T-helper 9 cell (primary cell): ENCODE measurements around the gene HSPB8.

Experiments
- DNase-seq: peaks from one replicate; pipeline ENCODE4 v3.0.0-alpha.2; 2020

The HSPB8 gene

DNA sequence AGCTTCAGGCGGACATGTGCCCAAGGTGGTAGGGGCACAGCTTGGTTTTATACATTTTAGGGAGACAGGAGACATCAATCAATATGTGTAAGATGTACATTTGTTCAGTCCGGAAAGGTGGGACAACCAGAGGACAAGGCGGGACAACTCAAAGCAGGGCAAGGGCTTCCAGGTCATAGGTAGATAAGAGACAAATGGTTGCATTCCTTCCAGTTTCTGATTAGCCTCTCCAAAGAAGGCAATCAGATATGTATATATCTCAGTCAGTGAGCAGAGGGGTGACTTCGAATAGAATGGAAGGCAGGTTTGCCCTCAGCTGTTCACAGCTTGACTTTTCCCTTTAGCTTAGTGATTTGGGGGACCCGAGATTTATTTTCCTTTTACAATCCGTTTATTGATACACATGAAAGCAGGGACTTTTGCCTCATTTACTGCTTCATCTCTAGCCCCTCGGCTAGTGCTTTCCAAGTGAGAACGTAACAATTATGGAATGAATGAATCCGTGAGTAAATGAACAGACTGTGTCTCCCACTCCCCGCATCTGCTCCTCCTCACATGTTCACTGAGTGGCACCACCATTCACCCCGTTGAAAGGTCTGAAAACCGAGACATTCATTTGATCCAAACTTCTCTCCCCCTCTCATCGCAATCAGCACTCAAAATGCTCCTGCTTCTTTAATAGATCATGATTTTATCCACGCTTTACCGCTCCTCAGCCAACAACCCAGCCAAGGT lies 6.9 kb upstream of the HSPB8 start:
- DNase-seq = no peak

DNA sequence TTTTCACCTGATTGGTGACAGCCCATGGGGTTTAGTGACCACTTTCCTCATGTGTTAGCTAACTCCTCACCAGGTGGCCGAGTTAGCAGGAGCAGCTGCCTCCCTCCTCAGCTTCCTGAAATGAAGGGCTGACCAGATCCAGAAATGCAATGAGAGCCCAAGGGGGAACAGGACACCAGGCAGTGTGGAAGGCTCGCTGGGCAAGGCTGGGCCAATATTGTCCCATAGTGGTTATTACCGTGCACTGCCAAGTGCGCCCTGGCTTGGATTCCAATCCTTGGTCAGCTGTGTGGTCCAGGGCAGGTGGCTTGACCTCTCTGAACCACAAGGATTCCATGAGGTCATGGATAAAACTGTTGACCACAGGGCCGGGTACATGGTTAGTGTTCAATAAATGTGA lies 3.6 kb upstream of the HSPB8 start:
- DNase-seq = no peak

DNA sequence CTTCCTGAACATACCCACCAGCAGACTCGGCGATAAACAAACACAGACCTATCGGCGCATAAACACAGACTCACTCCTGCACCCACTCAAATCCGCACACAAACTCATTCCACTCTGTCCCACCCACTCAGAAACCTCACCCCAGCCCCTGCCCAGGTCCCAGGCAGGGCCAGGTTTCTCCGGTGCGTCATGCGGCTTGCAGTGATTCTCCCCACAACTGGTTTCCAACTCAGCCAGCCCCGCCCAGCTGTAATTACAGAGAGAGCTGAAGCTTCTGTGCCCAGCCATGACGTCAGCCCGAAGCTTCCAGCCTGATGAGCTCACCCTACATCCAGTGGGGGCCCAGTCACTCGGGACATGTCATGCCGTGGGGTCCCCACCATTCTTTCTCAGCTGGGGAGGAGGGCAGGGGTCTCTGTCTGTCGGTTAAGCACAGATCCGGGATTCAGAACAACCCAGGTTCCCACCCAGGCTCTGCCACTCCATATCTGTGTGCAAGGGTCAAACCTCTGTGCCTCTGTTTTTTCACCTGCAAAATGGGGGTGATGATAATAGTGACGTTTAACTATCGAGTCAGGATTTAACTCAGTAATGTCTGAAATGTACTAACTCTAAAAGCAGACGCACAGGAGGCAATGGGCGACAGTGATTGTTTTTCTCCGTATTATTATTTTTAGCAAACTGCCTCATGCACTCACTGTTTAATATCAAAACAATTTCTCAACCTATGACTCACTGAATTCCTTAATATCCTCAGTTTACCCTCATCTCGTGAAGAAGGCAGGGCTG lies 2.3 kb upstream of the HSPB8 start:
- no peak for DNase-seq

DNA sequence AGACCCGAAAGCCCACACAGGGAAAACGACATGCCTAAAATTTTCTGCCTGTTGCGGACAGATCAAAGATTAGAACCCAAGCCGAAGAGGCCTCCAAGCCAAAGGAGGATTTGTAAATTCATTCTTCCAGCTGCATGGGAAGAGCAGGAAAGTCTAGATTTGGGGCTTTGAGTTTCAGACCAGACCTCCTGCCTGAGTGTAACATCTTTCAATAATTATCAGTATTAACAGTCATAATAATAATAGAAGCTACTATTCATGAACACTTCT lies 1.7 kb upstream of the HSPB8 start:
- no peak for DNase-seq

DNA sequence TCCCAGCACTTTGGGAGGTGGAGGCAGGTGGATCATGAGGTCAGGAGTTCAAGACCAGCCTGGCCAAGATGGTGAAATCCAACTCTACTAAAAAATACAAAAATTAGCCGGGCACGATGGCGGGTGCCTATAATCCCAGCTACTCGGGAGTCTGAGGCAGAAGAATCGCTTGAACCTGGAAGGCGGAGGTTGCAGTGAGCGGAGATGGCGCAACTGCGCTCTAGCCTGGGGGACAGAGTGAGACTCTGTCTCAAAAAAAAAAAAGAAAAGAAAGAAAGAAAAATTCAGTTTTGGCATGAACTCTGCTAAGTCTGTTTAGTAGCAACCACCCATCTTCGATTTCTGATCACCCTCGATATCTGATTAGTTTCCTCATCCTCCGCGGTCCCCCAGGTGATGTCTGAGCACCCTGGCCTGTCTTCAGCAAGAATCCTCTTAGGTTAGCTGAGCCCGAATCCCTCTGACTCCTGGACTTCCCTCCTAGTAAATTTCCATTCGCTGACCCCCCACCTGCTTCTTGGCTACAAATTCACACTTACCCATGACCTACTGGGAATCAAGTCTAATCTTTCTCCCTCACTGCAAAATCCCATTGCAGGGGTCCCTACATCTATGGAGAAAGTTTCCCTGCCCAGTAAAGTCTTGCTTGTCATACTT lies 879 bp upstream of the HSPB8 start:
- DNase-seq = no peak

DNA sequence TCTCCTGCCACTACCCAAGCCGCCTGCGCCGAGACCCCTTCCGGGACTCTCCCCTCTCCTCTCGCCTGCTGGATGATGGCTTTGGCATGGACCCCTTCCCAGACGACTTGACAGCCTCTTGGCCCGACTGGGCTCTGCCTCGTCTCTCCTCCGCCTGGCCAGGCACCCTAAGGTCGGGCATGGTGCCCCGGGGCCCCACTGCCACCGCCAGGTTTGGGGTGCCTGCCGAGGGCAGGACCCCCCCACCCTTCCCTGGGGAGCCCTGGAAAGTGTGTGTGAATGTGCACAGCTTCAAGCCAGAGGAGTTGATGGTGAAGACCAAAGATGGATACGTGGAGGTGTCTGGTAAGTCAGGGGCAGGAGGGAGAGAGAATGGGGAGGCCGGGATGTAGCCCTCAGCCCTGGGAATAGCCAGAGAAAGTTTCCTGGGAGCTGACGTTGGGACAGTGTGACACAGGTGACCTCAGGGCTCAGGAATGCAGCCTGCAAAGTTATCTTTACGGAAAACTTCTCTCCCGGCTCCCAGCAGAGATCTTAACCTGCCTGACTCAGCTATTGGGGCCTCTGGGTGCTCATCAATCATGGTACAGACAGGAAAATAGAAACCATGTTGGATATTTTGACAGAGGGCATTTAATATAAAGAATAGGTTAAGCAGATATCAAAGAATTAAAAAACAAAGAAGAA lies 747 bp downstream of the HSPB8 start:
- DNase-seq = no peak

DNA sequence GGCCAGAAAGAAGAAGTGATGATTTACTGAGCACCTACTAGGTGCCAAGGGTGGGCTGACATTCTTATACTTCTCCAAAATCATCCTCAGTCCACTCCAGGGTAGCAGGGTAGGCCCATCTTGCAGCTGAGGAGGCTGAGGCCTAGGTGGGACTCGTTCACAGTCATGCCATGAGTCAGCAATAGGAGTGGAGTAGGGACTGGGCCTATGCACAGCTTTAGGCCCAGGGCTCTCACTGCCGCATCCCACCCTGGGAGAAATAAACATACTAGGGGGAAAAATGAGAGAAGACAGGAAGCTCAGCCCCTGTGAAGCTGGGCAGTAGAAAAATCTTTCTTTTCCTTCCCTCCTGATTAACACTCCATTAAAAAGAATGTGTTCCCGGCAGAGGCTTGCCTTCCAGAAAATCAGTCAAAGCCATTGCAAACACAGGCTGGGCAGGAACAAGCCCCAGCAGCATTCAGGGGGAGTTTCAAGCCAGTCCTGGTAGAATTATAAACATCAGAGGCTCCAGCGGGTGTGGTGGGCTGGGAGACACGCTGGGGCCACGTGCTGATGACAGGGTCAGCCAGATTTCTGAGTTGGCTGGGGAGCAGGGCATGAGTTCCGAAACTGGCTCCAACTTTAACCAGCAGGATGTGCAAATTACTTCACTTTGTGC lies 1.8 kb downstream of the HSPB8 start:
- DNase-seq = no peak

DNA sequence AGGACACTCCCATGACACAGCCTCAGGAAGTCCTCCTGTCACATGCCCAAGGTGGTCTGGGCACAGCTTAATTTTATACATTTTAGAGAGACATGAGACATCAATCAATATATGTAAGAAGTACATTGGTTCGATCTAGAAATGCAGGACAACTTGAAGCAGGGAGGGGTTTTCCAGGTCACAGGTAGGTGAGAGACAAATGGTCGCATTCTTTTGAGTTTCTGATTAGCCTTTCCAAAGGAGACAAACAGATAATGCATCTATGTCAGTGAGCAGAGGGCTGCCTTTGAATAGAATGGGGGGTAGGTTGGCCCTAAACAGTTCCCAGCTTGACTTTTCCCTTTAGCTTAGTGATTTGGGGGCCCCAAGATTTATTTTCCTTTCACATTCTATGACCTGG lies 2.5 kb downstream of the HSPB8 start:
- no peak for DNase-seq

DNA sequence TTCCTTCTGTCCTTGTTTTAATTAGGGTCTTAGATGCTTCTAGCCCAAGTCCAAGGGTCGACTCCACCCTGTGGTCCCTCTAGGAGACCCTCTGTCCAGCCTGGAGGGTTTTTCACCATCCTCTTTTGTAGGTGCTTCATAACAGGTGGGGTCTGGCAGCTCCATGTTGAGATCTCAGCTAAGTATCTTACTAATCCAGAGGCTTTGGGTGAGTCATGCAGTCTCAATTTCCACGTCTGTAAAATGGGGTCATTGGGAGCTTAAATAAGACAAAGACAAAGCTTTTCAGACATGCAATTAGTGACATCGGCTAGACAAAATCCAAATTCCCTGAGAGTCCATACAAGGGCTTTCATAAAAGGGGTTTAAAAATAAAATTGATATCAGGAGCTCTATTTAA lies 3.2 kb downstream of the HSPB8 start:
- no peak for DNase-seq

DNA sequence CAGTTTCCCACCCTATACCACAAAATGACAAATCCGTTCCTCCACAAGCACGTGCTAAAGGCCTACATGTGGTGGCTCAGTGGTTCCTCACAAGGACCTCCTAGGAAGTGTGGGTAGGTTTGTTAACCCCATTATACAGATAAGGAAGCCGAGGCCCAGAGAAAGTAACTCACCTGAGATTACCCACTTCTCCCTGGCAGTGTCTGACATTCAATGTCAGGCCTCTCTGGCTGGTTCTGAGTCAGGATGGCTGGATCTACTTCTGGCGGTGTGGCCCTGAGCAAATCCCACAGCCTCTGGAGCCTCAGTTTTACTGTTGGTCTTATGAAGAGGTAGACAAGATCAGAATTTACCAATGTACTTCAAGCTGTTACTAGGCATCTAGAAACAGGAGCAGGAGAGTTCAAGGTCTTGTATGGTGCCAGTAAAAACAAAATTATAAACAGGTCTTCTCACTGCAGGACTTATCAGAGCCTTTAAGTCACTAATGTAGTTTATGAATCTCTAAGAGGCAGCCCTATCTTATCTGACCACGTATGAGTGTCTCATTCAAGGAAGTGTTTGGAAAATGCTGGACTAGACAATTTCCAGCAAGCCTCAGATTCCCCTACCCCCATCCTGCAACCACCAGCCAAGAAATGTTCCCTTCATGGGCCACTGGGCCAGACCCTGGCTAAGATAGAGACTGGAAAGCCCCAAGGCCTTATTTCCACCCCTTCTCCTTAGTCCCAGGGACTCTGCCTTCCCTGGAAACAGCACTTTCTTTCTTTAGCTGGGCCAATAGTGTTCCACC lies 4.2 kb downstream of the HSPB8 start:
- no peak for DNase-seq

DNA sequence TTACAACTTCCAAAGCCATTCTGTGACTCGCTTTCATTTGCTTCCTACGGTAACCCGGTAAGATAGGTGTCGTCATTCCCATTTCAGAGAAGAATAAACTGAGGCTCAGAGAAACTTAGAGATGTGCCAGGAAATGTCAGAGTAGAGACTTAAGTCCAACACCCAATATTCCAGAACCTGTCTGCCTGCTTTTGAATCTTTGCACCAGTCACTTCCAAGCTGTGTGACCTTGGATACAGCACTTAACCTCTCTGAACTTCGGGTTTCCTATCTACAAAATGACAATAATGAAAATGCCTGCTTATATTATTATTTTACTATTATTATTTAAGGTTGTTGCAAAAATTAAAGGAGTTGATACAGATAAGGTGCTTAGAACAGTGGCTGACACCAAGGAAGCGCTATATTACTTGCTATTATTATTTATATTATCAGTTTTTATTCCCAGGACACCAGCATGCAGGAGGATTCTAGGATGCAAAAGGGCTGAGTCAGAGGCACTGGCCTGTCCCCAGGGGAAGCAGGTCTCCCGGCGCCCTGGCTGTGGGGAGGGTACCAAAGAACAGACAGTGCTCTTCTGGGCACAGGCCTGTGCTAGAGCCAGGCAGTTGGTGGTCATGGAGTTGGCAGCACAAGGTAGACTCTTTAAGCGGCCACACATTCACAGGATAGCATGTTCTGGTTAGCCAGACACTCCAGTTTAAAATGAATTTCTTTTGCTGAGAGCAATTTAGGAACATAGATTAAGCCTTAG lies 5.4 kb downstream of the HSPB8 start:
- no peak for DNase-seq

DNA sequence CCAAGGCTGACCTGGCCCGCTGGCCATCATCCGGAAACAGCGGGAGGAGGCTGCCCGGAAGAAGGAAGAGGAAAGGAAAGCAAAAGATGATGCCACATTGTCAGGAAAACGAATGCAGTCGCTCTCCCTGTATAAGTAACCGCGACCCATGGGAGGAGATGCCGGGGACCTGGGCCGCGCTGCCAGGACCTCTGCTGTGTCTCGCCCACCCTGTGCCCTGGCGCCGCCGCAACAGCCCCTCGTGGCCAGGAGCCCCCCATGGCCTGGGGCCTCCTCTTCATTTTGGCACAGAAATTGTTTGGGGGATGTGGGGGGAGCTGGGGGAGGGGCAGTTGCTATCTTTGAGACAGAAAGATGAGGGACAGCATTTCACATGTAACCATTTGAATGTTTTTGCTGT lies 16.5 kb downstream of the HSPB8 start:
- no peak for DNase-seq

DNA sequence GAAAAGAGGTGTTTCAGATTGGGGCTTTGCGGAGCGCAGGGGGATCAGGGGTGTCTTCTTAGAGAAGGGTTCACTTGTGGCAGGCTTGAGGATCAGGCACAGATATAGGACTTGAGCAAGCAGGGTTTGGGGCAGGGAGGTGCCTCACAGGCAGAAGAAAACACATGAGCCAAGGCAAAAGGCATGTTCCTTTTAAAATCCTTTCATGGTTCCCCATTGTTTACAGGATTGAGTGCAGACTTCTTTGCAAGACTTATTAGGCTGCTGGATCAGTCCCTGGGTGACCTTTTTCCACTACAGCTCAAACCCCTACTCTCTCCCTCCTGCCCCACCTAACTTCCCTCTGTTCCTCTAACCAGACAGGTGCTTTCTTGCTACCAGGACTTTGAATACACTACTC lies 19.7 kb downstream of the HSPB8 start:
- DNase-seq = no peak

DNA sequence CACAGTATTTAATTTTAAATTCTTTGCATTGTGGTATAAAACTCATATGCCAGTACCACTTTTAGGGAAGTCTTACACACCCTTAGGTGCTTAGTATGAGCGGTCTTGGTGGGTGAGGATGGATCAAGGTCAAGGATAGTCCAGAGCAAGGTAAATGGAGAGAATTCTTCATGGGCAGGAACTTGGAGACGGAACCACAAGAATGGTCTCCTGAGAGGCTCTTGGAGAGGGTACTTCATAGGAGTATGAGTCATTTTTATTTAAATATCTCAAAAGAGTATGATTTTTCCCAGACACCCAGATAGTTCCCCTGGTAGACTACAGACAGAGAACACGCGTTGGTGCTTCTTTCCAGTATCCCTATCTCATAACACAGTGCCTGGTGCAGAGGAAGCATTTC lies 21.9 kb downstream of the HSPB8 start:
- DNase-seq = no peak

DNA sequence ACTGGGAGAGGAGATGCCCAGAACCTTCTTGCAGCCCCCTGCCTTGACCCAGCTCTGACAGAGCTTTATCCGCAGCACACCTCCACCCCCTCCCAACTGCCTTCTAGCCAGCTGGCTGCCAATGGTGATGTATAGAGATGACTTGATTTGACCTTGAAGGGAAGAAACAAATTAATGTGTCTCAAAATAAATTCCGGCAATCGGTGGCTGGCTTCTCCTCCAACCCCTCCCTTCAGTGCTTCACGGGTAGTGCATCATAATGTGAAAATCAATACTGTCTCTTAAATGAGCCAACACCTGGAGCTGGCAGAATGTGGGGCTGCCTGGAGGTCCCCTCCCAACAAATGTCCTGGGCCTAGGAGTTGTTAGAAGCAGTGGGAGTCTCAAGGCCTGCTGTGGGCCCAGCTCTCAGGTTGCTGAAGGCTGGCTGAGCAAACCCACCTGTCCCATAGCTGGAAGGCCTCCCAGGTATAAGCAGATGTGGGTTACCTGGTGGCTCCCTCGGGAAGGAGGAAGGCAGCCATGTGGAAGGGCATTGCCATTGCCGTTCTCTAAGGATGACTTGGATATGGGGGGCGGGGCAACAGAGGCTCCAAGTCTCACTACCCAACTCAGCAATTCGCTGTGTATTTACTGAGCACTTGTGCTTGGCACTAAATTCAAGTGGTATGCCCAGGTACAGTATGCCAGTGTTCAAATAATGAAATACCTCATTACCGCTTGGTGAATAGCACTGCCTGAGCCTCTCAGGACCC lies 23.2 kb downstream of the HSPB8 start:
- DNase-seq = no peak

DNA sequence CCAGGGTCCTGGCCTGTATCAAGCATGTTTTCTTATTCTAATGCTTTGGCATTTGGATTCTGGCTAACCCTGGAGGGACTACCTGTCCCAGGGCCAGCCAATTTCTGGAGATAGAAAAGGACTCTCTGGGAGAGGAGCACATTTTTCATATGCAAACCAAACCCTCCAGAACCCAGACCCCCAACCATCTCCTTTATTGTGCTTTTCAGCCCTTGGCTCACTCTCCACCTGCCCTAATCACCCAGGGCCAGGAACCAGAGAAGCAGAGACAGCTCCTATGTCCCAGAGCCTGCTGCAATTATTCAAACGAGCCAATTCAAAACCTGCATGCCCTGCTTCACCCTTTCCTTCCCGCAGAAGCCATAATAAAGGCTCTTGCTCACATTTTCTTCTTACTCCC lies 23.8 kb downstream of the HSPB8 start:
- no peak for DNase-seq

DNA sequence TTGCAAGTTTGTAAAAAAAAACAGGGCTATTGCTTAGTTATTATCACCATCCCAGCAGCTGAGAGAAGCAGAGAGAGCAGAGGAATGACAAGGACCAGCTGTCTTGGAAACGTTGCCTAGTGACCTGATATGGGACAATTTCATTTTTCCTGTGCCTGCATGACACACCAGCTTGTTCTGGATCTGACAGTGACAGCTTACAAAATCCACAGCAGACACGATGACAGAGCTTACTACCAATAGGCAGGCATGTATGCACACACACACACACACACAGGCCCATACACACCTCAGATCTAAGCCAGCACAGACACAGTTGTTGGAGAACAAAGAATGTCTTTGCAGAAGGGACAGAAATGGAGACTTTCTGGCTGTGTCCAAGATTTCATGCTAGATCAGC lies 25.4 kb downstream of the HSPB8 start:
- no peak for DNase-seq

DNA sequence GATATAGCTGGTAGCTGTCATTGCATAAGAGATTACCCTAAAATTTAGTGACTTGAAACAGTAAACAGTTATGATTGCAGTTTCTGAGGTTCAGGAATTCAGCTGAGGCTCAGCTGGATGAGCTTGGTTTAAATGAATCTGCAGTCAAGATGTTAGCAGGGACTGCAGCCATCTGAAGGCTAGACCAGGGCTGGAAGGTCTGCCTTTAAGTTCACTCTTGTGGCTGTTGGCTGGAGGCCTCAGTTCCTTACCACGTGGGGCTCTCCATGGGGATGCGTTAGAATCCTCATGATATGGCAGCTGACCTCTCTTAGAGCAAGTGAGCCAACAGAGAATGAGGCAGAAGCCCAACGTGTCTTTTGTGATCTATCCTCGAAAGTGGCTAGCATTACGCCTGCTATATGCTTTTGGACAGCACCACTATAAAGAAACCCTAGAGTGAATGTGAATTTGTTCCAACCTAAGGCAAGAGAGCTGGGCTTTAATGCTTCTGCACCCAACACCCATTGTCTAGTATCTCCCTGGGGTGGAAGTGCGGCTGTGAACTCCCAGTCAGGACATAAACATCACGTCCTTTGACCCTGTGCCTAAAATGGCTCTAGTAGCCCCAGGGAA lies 26.0 kb downstream of the HSPB8 start:
- no peak for DNase-seq

DNA sequence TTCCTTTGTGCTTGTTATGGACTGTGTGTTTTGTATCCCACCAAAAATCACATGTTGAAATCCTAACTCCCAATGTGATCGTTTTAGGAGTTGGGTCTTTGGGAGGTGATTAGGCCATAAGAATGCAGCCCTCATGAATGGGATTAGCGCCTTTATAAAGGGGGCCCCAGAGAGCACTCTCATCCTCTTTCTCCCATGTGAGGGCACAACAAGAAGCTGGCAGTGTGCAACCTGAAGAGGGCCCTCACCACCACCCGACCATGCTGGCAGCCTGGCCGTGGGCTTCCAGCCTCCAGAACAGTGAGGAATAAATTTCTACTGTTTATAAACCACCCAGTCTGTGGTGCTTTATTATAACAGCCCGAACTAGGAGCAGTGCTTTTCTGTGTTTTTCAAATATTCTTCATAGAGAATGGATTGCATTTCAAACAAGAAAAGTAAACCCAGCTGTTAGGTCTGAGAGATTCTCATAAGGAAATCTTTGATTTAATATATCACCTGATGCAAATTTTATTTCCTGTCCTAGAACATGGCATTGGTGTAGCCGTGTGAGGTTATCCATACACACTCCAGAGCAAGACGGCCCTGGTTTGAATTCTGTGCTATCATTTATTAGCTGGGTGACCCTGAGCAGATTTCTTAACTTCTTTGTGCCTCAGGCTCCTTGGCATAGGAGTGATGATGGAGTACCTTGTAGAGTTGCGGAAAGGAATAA lies 27.8 kb downstream of the HSPB8 start:
- no peak for DNase-seq
